Measurements from ENCODE around the gene RPS6KB1. TPM values are rescaled to one million over a fixed set of nuclear protein-coding genes. Genes with fewer than 3 reads are reported as not detected.
"Not testable (repeated sequence)": the region's sequence is repeated elsewhere in the genome, so short reads cannot be mapped to it uniquely, and the experiment has no call there.

RPS6KB1 gene
- total RNA-seq, 1 donor from 2014 or later: 70.1 TPM

DNA sequence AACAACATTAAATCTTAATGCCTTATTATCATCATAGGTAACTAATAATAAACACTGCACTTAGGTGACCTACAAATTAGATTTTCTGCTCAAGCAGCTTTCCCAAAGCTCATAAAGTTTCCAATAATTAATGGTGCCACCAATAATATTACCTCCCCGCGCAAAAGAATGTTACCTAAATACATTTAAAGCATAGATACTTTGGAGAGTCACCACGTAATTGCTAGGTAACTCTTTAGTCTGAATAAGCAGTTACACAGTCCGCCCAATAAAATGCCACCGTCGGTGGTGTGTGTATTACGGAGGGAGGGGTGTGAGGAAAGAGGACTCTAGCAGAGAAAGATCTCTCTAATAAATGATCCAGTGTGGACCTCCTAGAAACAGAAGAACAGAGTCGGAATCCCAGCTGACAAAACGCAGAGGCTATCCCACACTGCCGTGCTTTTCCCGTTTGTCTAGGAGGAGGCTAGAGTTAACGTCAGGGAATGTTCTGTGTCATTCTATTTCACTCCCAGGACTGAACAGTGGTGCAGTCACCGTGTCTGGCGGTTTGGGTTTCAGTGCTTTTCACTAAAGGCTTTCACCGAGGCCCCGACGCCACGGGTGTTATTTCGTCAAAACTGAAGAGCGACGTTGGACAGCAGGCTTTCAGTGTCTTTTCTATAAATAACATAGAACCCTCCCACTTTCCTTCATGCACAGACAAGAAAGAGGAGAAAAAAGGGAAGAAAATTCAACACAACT, 71.0 kb downstream of the RPS6KB1 start:
- intact Hi-C loops (cut with micrococcal nuclease): loop anchor here (1.0 to 5.0 kb wide), 3 partner anchors 71 to 257 kb away; partner anchors contain the start of genes PTRH2, RPS6KB1, TUBD1 and VMP1
- Mint-ChIP-seq H3K4me3 (ENCODE audit: low read depth) (peak overlapping the region; percentile 91), H3K4me1 (ENCODE audit: low read depth) (peaks cover 22% of the 10 kb centered on the region), H3K9me3 (no peaks in the 10 kb centered on the region), H3K27ac (peak overlapping the region; percentile 96), H3K27me3 (ENCODE audit: low read depth) (no peaks in the 10 kb centered on the region), H3K36me3 (ENCODE audit: low read depth) (peaks cover 32% of the 10 kb centered on the region)
- DNase-seq (ENCODE audit: low spot score): peak; percentile 34

DNA sequence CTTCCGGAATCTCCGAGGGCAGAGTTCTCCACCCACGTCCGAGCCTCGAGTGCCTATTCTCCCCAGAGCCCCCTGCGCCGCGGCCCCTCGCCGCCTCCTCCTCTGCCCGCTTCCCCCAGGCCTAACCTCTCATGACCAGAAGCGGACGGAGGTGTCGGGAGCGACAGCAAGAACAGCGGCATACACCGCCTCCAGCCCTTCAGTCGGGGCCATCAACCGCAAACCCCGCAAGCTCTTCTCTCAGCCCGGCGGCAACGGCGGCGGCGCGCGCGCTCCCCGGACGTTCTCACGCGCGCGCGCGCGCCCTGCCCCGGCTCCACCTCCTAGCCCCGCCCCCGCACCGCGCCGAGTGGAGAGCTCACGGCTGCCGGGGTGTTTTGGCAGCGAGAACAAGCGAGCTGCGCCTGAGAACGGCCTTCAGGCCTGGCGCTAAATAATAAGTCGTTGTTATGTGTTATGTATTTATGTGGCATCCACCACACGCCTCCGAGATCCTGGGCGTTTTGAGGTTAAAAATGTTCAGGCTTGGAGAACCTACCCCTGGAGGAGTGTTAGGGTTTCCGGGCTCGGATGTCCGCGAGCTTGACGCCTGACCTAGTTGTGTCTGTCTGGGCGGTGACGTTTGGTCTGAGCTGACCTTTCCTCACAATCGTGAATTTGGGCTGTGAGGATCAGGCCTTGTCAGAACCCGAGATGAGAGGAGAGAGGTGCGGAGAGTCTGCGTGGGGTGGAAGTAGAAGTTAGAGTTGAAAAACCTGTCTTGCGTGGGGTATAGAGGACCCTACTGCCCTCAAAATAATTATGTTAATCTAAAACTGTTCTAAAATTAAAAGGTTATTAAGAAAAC, 71.8 kb downstream of the RPS6KB1 start, which contains the start of gene RNFT1:
Gene RNFT1 (minus strand): TSS at position 259 of the 847 bp plus-strand sequence. CDS start 77 bp downstream, at position 182.
- H3K9me3 Mint-ChIP-seq: no peaks in the 10 kb centered on the region
- peak within 1 kb of the TSS; percentile 91 for H3K4me3 Mint-ChIP-seq (ENCODE audit: low read depth)
- peak; percentile 85 for DNase-seq (ENCODE audit: low spot score)
- intact Hi-C loops (cut with micrococcal nuclease): loop anchor here (1.0 to 5.0 kb wide), 3 partner anchors 72 to 257 kb away; partner anchors contain the start of genes PTRH2, RPS6KB1, TUBD1 and VMP1
- H3K27ac Mint-ChIP-seq: peak within 1 kb of the TSS; percentile 96
- peaks cover 19% of the 10 kb centered on the region for H3K4me1 Mint-ChIP-seq (ENCODE audit: low read depth)
- H3K36me3 Mint-ChIP-seq (ENCODE audit: low read depth): peaks cover 24% of the 10 kb centered on the region
- H3K27me3 Mint-ChIP-seq (ENCODE audit: low read depth): no peaks in the 10 kb centered on the region

DNA sequence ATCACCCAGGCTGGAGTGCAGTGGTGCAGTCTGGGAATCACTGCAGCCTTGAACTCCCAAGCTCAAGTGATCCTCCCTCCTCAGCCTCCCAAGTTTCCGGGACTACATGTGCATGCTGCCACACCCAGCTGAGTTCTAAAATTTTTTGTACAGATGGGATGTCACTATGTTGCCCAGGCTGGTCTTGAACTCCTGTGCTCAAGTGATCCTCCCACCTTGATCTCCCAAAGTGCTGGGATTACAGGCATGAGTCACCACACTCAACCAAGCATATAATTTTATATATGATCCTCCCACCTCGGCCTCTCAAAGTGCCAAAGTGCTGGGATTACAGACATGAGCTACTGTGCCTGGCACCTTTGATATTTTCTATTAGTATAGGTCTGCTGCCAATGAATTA, 78.8 kb downstream of the RPS6KB1 start:
- H3K36me3 Mint-ChIP-seq (ENCODE audit: low read depth); H3K9me3 Mint-ChIP-seq; H3K4me3 Mint-ChIP-seq (ENCODE audit: low read depth); H3K27ac Mint-ChIP-seq; DNase-seq (ENCODE audit: low spot score); H3K4me1 Mint-ChIP-seq (ENCODE audit: low read depth); H3K27me3 Mint-ChIP-seq (ENCODE audit: low read depth); intact Hi-C loops (cut with micrococcal nuclease): not testable (repeated sequence)

DNA sequence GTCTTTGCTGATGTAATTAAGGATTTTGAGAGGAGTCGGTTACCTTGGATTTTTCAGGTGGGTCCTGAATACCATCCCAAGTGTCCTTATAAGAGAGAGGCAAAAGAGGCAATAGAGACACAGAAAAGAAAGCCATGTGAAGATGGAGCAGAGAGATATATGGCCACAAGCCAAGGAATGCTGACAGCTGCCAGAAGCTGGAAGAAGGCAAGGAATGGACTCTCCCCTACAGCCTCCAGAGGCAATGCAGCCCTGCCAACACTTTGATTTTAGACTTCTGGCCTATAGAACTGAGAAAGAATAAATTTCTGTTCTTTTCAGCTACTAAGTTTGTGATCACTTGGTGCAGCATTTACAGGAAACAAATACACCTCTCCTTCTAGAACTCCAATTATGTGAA, 79.9 kb downstream of the RPS6KB1 start:
- no peak overlapping the region for H3K4me3 Mint-ChIP-seq (ENCODE audit: low read depth)
- no peak overlapping the region for H3K27ac Mint-ChIP-seq
- peaks cover 2% of the 10 kb centered on the region for H3K27me3 Mint-ChIP-seq (ENCODE audit: low read depth)
- H3K4me1 Mint-ChIP-seq (ENCODE audit: low read depth): no peaks in the 10 kb centered on the region
- no peak for DNase-seq (ENCODE audit: low spot score)
- H3K36me3 Mint-ChIP-seq (ENCODE audit: low read depth): no peaks in the 10 kb centered on the region
- intact Hi-C loops (cut with micrococcal nuclease): no loop called here
- no peaks in the 10 kb centered on the region for H3K9me3 Mint-ChIP-seq

DNA sequence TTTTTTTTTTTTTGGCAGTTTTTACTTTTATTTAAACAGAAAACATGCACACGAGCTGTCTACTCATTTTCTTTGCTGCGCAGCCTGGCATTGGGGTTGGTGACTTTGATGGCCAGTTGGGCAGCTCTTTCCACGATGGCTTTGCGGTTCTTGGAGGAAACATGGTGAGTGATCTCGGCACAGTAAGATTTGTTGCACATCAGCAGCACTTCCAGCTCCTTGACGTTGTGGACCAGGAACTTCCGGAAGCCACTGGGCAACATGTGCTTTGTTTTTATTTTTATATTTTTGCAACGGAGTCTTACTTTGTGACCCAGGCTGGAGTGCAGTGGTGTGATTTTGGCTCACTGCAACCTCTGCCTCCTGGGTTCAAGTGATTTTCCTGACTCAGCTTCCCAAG, 80.6 kb downstream of the RPS6KB1 start:
- H3K27me3 Mint-ChIP-seq (ENCODE audit: low read depth); intact Hi-C loops (cut with micrococcal nuclease); H3K27ac Mint-ChIP-seq; H3K36me3 Mint-ChIP-seq (ENCODE audit: low read depth); H3K4me3 Mint-ChIP-seq (ENCODE audit: low read depth); H3K4me1 Mint-ChIP-seq (ENCODE audit: low read depth); H3K9me3 Mint-ChIP-seq; DNase-seq (ENCODE audit: low spot score): not testable (repeated sequence)

DNA sequence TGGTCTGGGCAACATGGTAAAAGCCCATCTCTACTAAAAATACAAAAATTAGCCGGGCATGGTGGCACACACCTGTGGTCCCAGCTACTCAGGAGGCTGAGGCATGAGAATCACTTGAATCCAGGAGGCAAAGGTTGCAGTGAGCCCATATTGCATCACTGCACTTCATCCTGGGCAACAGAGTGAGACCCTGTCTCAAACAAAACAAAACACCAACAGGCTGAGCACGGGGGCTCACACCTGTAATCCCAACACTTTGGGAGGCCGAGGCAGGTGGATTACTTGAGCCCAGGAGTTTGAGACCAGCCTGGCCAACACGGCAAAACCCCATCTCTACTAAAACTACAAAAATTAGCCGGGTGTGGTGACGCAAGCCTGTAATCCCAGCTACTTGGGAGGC, 82.2 kb downstream of the RPS6KB1 start:
- H3K9me3 Mint-ChIP-seq; intact Hi-C loops (cut with micrococcal nuclease); DNase-seq (ENCODE audit: low spot score); H3K27me3 Mint-ChIP-seq (ENCODE audit: low read depth); H3K27ac Mint-ChIP-seq; H3K4me3 Mint-ChIP-seq (ENCODE audit: low read depth); H3K4me1 Mint-ChIP-seq (ENCODE audit: low read depth); H3K36me3 Mint-ChIP-seq (ENCODE audit: low read depth): not testable (repeated sequence)

DNA sequence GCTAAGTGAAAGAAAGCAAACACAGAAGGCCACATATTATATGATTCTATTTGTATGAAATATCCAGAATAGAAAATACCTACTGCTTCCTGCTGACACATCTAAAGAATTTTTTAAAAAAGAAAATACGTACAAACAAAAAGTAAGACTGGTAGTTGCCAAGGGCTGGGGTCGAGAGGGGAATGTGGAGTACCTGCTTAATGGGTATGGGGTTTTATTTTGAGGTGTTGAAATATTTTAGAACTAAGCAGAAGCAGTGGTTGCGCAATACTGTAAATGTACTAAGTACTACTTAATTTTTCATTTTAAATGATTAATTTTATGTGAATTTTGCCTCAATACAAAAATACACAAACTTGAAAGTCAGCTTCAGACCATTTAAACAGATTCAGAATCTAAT, 103.7 kb downstream of the RPS6KB1 start:
- H3K27ac Mint-ChIP-seq; H3K9me3 Mint-ChIP-seq; H3K4me1 Mint-ChIP-seq (ENCODE audit: low read depth); DNase-seq (ENCODE audit: low spot score); H3K36me3 Mint-ChIP-seq (ENCODE audit: low read depth); H3K4me3 Mint-ChIP-seq (ENCODE audit: low read depth); H3K27me3 Mint-ChIP-seq (ENCODE audit: low read depth); intact Hi-C loops (cut with micrococcal nuclease): not testable (repeated sequence)

Other genes starting within 250 kb of the RPS6KB1 start
- gene PTRH2, start 185.7 kb upstream of the RPS6KB1 start, total RNA-seq: 48.3 and 50.3 TPM in 2 replicates
- 479 and 499 TPM in 2 replicates for gene VMP1, start 185.5 kb upstream of the RPS6KB1 start, total RNA-seq
- 8.2 and 9.3 TPM in 2 replicates for gene TUBD1, start 178 bp upstream of the RPS6KB1 start, total RNA-seq
- 32.7 TPM in 2 replicates for gene RNFT1, start 71.6 kb downstream of the RPS6KB1 start, total RNA-seq
- gene HEATR6, start 185.8 kb downstream of the RPS6KB1 start, total RNA-seq: 35.1 and 37.1 TPM in 2 replicates

Measured in activated T-helper 2 cell treated with anti-CD3 and anti-CD28 coated beads, Interferon-gamma antibody, Interleukin-2, Interleukin-4, amounts not matched to agents 10 μg/mL and 5 μg/mL and 100 μg/mL, durations not matched to agents 14 hours and 24 hours and 36 hours (primary cell).